ENCODE measurements around the gene HECA. TPM values are rescaled to one million over a fixed set of nuclear protein-coding genes. Genes with fewer than 3 reads are reported as not detected.

HECA gene
- polyA plus RNA-seq, 1 of the 3 experiments (the other 2 are of a cell fraction): 1.6 TPM

- no peak for TF ChIP-seq RCOR1 (IDR thresholded peaks at IDR 0.05; ENCODE audit: low read length)
Observed at GRCh38 chr6:139154881-139155547, 20.1 kb downstream of the HECA start (continued).

GRCh38 chr6:139156102-139156501 is 21.2 kb downstream of the HECA start:
- H3K9me2 ChIP-seq: no peaks in the 10 kb centered on the region
- peaks cover 21% of the 10 kb centered on the region; the same call in 1 of the 2 replicates for H3K79me2 ChIP-seq (ENCODE audit: insufficient read depth)
- CTCF ChIA-PET: interaction anchor here (0.8 kb wide), 1 partner anchor 28 kb away, joined by 3 read pairs; no protein-coding TSS in a partner anchor
- H3K27me3 ChIP-seq (ENCODE audit: insufficient read depth): no peaks in the 10 kb centered on the region
- H3K36me3 ChIP-seq (replicated peaks in 1 of 2; ENCODE audit: control insufficient read depth in 1 of 2, insufficient read depth in 2 of 2, low read length in 1 of 2): no peaks in the 10 kb centered on the region
- H3K4me2 ChIP-seq: no peak overlapping the region
- no peak overlapping the region for H3K9ac ChIP-seq
- H3K27ac ChIP-seq (ENCODE audit: low read depth in 2 of 2, low read length in 1 of 2): no peak overlapping the region
- 90% methylated on average over 5 of the region's 5 CpGs for WGBS (ENCODE audit: low lambda C conversion rate)
- H2AFZ ChIP-seq (ENCODE audit: low read depth): no peak overlapping the region
- no peaks in the 10 kb centered on the region for H3K9me3 ChIP-seq
- H4K20me1 ChIP-seq (ENCODE audit: insufficient read depth): no peaks in the 10 kb centered on the region
- no peaks in the 10 kb centered on the region for H3K4me1 ChIP-seq (ENCODE audit: control insufficient read depth in 1 of 2, insufficient read depth in 2 of 2, low read depth in 1 of 2, low read length in 1 of 2)
- no peaks in the 10 kb centered on the region for H3F3A ChIP-seq (replicated peaks; ENCODE audit: insufficient read depth)
- POLR2A ChIA-PET: no interaction called here
- no peak for DNase-seq
- no peak overlapping the region for H3K4me3 ChIP-seq (ENCODE audit: low read depth in 2 of 2, low read length in 1 of 2)
- TF ChIP-seq RCOR1 (IDR thresholded peaks at IDR 0.05; ENCODE audit: low read length) (no peak), SIN3A (IDR thresholded peaks at IDR 0.05; ENCODE audit: borderline replicate concordance, low read depth, low read length) (no peak), ZBTB33 (IDR thresholded peaks at IDR 0.05; ENCODE audit: borderline replicate concordance, low read depth) (no peak), PBX3 (IDR thresholded peaks at IDR 0.05) (no peak), FOXJ3 (CRISPR knock-in tag; IDR thresholded peaks at IDR 0.05) (no peak), EZH2phosphoT487 (IDR thresholded peaks at IDR 0.05; ENCODE audit: borderline replicate concordance, low read depth) (no peak), ELF1 (IDR thresholded peaks at IDR 0.05) (no peak), TCF12 (IDR thresholded peaks at IDR 0.05) (no peak), TAF1 (IDR thresholded peaks at IDR 0.05; ENCODE audit: borderline replicate concordance, low read depth, low read length) (no peak), RXRA (IDR thresholded peaks at IDR 0.05; ENCODE audit: borderline replicate concordance, low read depth) (no peak), JUND (IDR thresholded peaks at IDR 0.05) (no peak), TEAD4 (IDR thresholded peaks at IDR 0.05; ENCODE audit: borderline replicate concordance, insufficient read depth) (no peak), POLR2AphosphoS5 (IDR thresholded peaks at IDR 0.05; ENCODE audit: low read depth, low read length) (no peak), YY1 (IDR thresholded peaks at IDR 0.05; ENCODE audit: low read depth) (no peak), MXI1 (IDR thresholded peaks at IDR 0.05; ENCODE audit: low read depth, low read length) (no peak), NRF1 (IDR thresholded peaks at IDR 0.05; ENCODE audit: low read depth, low read length) (no peak), NFIC (IDR thresholded peaks at IDR 0.05; ENCODE audit: borderline replicate concordance) (no peak), FOSL2 (IDR thresholded peaks at IDR 0.05; ENCODE audit: borderline replicate concordance, low read depth) (no peak)
- TF ChIP-seq, protein P1, sequence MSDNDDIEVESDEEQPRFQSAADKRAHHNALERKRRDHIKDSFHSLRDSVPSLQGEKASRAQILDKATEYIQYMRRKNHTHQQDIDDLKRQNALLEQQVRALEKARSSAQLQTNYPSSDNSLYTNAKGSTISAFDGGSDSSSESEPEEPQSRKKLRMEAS (IDR thresholded peaks at IDR 0.05; ENCODE audit: low read depth): no peak
- TF ChIP-seq, protein P2, sequence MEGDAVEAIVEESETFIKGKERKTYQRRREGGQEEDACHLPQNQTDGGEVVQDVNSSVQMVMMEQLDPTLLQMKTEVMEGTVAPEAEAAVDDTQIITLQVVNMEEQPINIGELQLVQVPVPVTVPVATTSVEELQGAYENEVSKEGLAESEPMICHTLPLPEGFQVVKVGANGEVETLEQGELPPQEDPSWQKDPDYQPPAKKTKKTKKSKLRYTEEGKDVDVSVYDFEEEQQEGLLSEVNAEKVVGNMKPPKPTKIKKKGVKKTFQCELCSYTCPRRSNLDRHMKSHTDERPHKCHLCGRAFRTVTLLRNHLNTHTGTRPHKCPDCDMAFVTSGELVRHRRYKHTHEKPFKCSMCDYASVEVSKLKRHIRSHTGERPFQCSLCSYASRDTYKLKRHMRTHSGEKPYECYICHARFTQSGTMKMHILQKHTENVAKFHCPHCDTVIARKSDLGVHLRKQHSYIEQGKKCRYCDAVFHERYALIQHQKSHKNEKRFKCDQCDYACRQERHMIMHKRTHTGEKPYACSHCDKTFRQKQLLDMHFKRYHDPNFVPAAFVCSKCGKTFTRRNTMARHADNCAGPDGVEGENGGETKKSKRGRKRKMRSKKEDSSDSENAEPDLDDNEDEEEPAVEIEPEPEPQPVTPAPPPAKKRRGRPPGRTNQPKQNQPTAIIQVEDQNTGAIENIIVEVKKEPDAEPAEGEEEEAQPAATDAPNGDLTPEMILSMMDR (IDR thresholded peaks at IDR 0.05): no peak
